ENCODE results near the gene ADIPOQ. TPM values are rescaled to one million over a fixed set of nuclear protein-coding genes. Genes with fewer than 3 reads are reported as not detected.
"Not testable (repeated sequence)": the region's sequence is repeated elsewhere in the genome, so short reads cannot be mapped to it uniquely, and the experiment has no call there.

ADIPOQ gene
- total and polyA plus RNA-seq, 2 donors (not counting 1 experiment from before 2014, with no cell fraction given) = not detected

DNA sequence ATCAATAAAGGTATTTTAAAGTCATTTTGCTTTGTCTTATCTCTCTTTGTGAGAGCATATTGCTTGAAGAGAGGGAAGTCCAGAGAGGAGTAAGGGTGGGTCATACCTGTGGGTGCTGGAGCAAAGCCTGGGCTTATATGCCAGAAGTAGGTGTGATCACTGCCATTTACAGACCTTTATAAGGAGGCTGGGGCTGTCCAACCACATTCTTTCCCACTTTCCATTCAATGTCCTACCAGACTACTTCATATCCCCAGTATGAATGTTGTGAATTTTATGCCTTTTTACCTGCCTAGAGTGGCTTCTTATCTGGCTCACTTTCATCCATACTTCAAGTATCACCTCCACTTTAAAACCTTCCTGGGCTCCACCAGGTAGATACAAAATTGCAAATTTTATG, 48.4 kb downstream of the ADIPOQ start:
- ChIA-PET CTCF (no interaction called here), POLR2A (no interaction called here)
- Histone ChIP-seq H4K20me1 (ENCODE audit: control insufficient read depth, insufficient read depth, low read length, poor library complexity, severe bottlenecking) (no peaks in the 10 kb centered on the region), H3K4me1 (ENCODE audit: control insufficient read depth in 2 of 2, insufficient read depth in 2 of 2, low read length in 2 of 2) (no peaks in the 10 kb centered on the region), H2AFZ (ENCODE audit: insufficient read depth, low read depth, low read length, poor library complexity, severe bottlenecking) (no peak overlapping the region), H3K36me3 (replicated peaks in 1 of 2; ENCODE audit: control extremely low read depth in 1 of 2, control insufficient read depth in 1 of 2, extremely low read depth in 1 of 2, insufficient read depth in 2 of 2, low read length in 1 of 2) (no peaks in the 10 kb centered on the region), H3K4me3 (ENCODE audit: control extremely low read depth in 1 of 5, extremely low read depth in 1 of 5, insufficient read depth in 1 of 5, low read depth in 2 of 5, low read length in 4 of 5) (no peak overlapping the region), H3K4me2 (replicated peaks; ENCODE audit: low read depth, low read length, poor library complexity, severe bottlenecking) (no peak overlapping the region), H3K79me2 (ENCODE audit: control insufficient read depth, insufficient read depth, low read length) (no peaks in the 10 kb centered on the region), H3K27me3 (replicated peaks in 1 of 4; ENCODE audit: control extremely low read depth in 1 of 4, control insufficient read depth in 3 of 4, insufficient read depth in 4 of 4, low read length in 3 of 4) (peaks cover 0 to 3% (median 0%) of the 10 kb centered on the region in 4 experiments), H3K27ac (ENCODE audit: low read length in 2 of 2) (no peak overlapping the region), H3K9ac (ENCODE audit: low read length) (no peak overlapping the region), H3K9me3 (ENCODE audit: control extremely low read depth in 1 of 3, control insufficient read depth in 2 of 3, insufficient read depth in 1 of 3, low read length in 2 of 3) (no peaks in the 10 kb centered on the region)
- H3K27ac Mint-ChIP-seq = no peak overlapping the region
- H3K4me3 Mint-ChIP-seq = no peak overlapping the region
- ATAC-seq (ENCODE audit: low read depth) = no peak
- no peak for DNase-seq
- TF ChIP-seq, protein P1, sequence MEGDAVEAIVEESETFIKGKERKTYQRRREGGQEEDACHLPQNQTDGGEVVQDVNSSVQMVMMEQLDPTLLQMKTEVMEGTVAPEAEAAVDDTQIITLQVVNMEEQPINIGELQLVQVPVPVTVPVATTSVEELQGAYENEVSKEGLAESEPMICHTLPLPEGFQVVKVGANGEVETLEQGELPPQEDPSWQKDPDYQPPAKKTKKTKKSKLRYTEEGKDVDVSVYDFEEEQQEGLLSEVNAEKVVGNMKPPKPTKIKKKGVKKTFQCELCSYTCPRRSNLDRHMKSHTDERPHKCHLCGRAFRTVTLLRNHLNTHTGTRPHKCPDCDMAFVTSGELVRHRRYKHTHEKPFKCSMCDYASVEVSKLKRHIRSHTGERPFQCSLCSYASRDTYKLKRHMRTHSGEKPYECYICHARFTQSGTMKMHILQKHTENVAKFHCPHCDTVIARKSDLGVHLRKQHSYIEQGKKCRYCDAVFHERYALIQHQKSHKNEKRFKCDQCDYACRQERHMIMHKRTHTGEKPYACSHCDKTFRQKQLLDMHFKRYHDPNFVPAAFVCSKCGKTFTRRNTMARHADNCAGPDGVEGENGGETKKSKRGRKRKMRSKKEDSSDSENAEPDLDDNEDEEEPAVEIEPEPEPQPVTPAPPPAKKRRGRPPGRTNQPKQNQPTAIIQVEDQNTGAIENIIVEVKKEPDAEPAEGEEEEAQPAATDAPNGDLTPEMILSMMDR (IDR thresholded peaks at IDR 0.05) = no peak
- no peak for TF ChIP-seq EZH2 (IDR thresholded peaks at IDR 0.05; ENCODE audit: borderline replicate concordance, insufficient read depth, low read depth, low read length, poor library complexity, severe bottlenecking)
- H3K4me1 Mint-ChIP-seq = peaks cover 5% of the 10 kb centered on the region
- H3K9me3 Mint-ChIP-seq (ENCODE audit: insufficient read depth) = no peaks in the 10 kb centered on the region
- intact Hi-C loops (cut with micrococcal nuclease) = no loop called here
- H3K27me3 Mint-ChIP-seq = peaks cover 11% of the 10 kb centered on the region

DNA sequence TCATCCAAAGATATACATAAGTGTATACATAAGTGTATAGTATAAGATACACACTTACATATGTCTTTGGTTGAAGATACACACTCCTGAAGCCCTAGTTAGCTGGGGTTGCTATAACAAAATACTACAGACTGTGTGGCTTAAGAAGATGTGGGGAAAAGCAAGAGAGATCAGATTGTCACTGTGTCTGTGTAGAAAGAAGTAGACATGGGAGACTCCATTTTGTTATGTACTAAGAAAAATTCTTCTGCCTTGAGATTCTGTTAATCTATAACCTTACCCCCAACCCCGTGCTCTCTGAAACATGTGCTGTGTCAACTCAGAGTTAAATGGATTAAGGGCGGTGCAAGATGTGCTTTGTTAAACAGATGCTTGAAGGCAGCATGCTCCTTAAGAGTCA, 50.6 kb downstream of the ADIPOQ start:
- POLR2A ChIA-PET; H3K9me3 ChIP-seq (ENCODE audit: control extremely low read depth in 1 of 3, control insufficient read depth in 2 of 3, insufficient read depth in 1 of 3, low read length in 2 of 3); H3K27ac Mint-ChIP-seq; H2AFZ ChIP-seq (ENCODE audit: insufficient read depth, low read depth, low read length, poor library complexity, severe bottlenecking); H3K27ac ChIP-seq (ENCODE audit: low read length in 2 of 2); H3K36me3 ChIP-seq (replicated peaks in 1 of 2; ENCODE audit: control extremely low read depth in 1 of 2, control insufficient read depth in 1 of 2, extremely low read depth in 1 of 2, insufficient read depth in 2 of 2, low read length in 1 of 2); H3K4me2 ChIP-seq (replicated peaks; ENCODE audit: low read depth, low read length, poor library complexity, severe bottlenecking); H3K4me3 Mint-ChIP-seq; H3K9me3 Mint-ChIP-seq (ENCODE audit: insufficient read depth); DNase-seq; H4K20me1 ChIP-seq (ENCODE audit: control insufficient read depth, insufficient read depth, low read length, poor library complexity, severe bottlenecking); ATAC-seq (ENCODE audit: low read depth); H3K27me3 Mint-ChIP-seq; H3K27me3 ChIP-seq (replicated peaks in 1 of 4; ENCODE audit: control extremely low read depth in 1 of 4, control insufficient read depth in 3 of 4, insufficient read depth in 4 of 4, low read length in 3 of 4); H3K9ac ChIP-seq (ENCODE audit: low read length); H3K4me3 ChIP-seq (ENCODE audit: control extremely low read depth in 1 of 5, extremely low read depth in 1 of 5, insufficient read depth in 1 of 5, low read depth in 2 of 5, low read length in 4 of 5); intact Hi-C loops (cut with micrococcal nuclease); H3K4me1 Mint-ChIP-seq; H3K79me2 ChIP-seq (ENCODE audit: control insufficient read depth, insufficient read depth, low read length); H3K4me1 ChIP-seq (ENCODE audit: control insufficient read depth in 2 of 2, insufficient read depth in 2 of 2, low read length in 2 of 2): not testable (repeated sequence)
- CTCF ChIA-PET = interaction anchor here (0.6 kb wide), 1 partner anchor 70 kb away, joined by 5 read pairs; no protein-coding TSS in a partner anchor
- no CpG with 5 or more reads among the region's 2 CpGs for WGBS (ENCODE audit: insufficient coverage)

All from B cell (primary cell).